Stomach (tissue), 4 donors: ENCODE measurements around the gene PSMD9.

Experiments used
- EP300 ChIP-seq: sonication (generic); formaldehyde crosslinking; IDR thresholded peaks from one replicate; pipeline ENCODE4 v1.6.1; 2017; ENCODE audit warnings: antibody characterized with exemption
- POLR2A ChIP-seq, 4 donors: fragments of 450-650 bp; IDR thresholded peaks; one replicate each; pipeline ENCODE4 v1.6.1; 2016; ENCODE audit warnings: antibody characterized with exemption in 4 of 4, control low read depth in 2 of 4, mild to moderate bottlenecking in 1 of 4, moderate library complexity in 1 of 4
- POLR2AphosphoS5 ChIP-seq, 3 donors: sonication (generic); formaldehyde crosslinking; IDR thresholded peaks; one replicate each; pipeline ENCODE4 v1.6.1; 2016; ENCODE audit warnings: antibody characterized with exemption in 3 of 3
- TF ChIP-seq, protein P1 (sequence below), 7 experiments: fragments of 450-650 bp in 4 of 7; fragments of 200-600 bp in 3 of 7; sonication (generic) in 3 of 7; IDR thresholded peaks; one replicate each; pipeline ENCODE4 v1.5.1; 2016 to 2019; ENCODE audit warnings: antibody characterized with exemption in 7 of 7, control low read depth in 2 of 7, mild to moderate bottlenecking in 1 of 7

GRCh38 chr12:121893961-121894460 lies 5.4 kb downstream of the PSMD9 start:
- no peak for TF ChIP-seq POLR2AphosphoS5 (IDR thresholded peaks at IDR 0.05)
- TF ChIP-seq POLR2A (IDR thresholded peaks at IDR 0.05) = no peak
- TF ChIP-seq, protein P1, sequence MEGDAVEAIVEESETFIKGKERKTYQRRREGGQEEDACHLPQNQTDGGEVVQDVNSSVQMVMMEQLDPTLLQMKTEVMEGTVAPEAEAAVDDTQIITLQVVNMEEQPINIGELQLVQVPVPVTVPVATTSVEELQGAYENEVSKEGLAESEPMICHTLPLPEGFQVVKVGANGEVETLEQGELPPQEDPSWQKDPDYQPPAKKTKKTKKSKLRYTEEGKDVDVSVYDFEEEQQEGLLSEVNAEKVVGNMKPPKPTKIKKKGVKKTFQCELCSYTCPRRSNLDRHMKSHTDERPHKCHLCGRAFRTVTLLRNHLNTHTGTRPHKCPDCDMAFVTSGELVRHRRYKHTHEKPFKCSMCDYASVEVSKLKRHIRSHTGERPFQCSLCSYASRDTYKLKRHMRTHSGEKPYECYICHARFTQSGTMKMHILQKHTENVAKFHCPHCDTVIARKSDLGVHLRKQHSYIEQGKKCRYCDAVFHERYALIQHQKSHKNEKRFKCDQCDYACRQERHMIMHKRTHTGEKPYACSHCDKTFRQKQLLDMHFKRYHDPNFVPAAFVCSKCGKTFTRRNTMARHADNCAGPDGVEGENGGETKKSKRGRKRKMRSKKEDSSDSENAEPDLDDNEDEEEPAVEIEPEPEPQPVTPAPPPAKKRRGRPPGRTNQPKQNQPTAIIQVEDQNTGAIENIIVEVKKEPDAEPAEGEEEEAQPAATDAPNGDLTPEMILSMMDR (IDR thresholded peaks at IDR 0.05) = no peak
- TF ChIP-seq EP300 = no peak
